Psoas muscle (tissue), 8 donors: ENCODE data around the gene NUSAP1. TPM values are rescaled to one million over a fixed set of nuclear protein-coding genes. Genes with fewer than 3 reads are reported as not detected.

Source experiments
- ATAC-seq, 4 donors: fragments of 200-7000 bp; cut with Tn5 transposase; one replicate each; pipeline ENCODE4 v1.9.1; 2020; ENCODE audit warnings: moderate library complexity in 3 of 4, mild to moderate bottlenecking in 2 of 4
- DNase-seq, 2 donors: peaks; one replicate each; pipeline ENCODE4 v3.0.0-alpha.2; 2020
- H3K27ac ChIP-seq: fragments of 200-600 bp; one replicate; pipeline ENCODE4 v1.8.0; 2022
- H3K27me3 ChIP-seq, 3 donors: fragments of 200-600 bp in 1 of 3; one replicate each; pipeline versions ENCODE4 v1.6.1 to v1.8.0; 2013 to 2022; ENCODE audit warnings: low read length in 2 of 3, mild to moderate bottlenecking in 2 of 3, moderate library complexity in 1 of 3; ENCODE audit not compliant: insufficient read depth in 3 of 3
- H3K36me3 ChIP-seq, 2 donors: fragments of 200-600 bp in 1 of 2; one replicate each; pipeline versions ENCODE4 v1.6.1 to v1.8.0; 2013 to 2022; ENCODE audit warnings: low read depth in 1 of 2, mild to moderate bottlenecking in 1 of 2, moderate library complexity in 1 of 2; ENCODE audit not compliant: insufficient read depth in 1 of 2
- H3K4me1 ChIP-seq: fragments of 200-600 bp; one replicate; pipeline ENCODE4 v1.8.0; 2022
- H3K4me3 ChIP-seq: fragments of 200-600 bp; one replicate; pipeline ENCODE4 v1.8.0; 2022; ENCODE audit warnings: mild to moderate bottlenecking
- H3K9me3 ChIP-seq: fragments of 200-600 bp; one replicate; pipeline ENCODE4 v1.8.0; 2022
- CTCF ChIP-seq: fragments of 200-600 bp; IDR thresholded peaks from one replicate; pipeline ENCODE4 v1.8.0; 2022; ENCODE audit warnings: antibody characterized with exemption
- WGBS, 3 donors: extraction: QIAGEN DNeasy Blood & Tissue Kit; methylation state at CpG; one replicate each; pipeline versions ENCODE4 v1.1.6 to v1.1.7; 2013; 5-methylcytosine and 5-hydroxymethylcytosine counted together
- intact Hi-C, 2 donors: fragments of 100-400 bp; cut with DNase I; formaldehyde crosslinking; loops; one replicate each; pipeline versions ENCODE4 v1.11.0 to v1.14.2; 2022
- polyA plus RNA-seq, 3 donors: library from polyadenylated mRNA; stranded (reverse); fragments of 200-250 nt; gene quantifications; one replicate each; pipeline ENCODE4 v1.2.3, GENCODE V29; 2013
- total RNA-seq, 4 donors: library from RNA; stranded (reverse); fragmentation: NEBNext Ultra II Directional in 2 of 4; extraction: Animal tissue kit (Norgen Biotek cat#: 25700) in 2 of 4; gene quantifications; one replicate each; pipeline versions ENCODE4 v1.2.1 to v1.2.4, GENCODE V29; 2021 to 2023
- donor health status: healthy with polysubstance abuse.
- donor health status: DM: no; HTN: no; CAD: no; lungs with moderate emphysema.
- donor health status: Bipolar disorder and iron deficiency.
- donor health status: healthy.
- donor health status: DM: yes; HTN: yes; CAD: no.
- donor health status: DM: no; HTN: no; CAD: no.
- donor health status: DM: no; HTN: no; CAD: no.
- donor health status: DM: yes; HTN: yes; CAD: no.

Gene NUSAP1
- total and polyA plus RNA-seq, 7 donors = 1.0 to 5.6 (median 2.3) TPM

GRCh38 chr15:41285285-41285684, 47.4 kb upstream of the NUSAP1 start:
- intact Hi-C loops = loop anchor here in 1 of 2 donors (5.0 kb wide), 1 partner anchor 47 kb away; the partner anchor contains the start of genes NUSAP1 and OIP5
- H3K4me1 ChIP-seq = peaks cover 38% of the 10 kb centered on the region
- H3K27ac ChIP-seq = peak overlapping the region; percentile 95
- H3K4me3 ChIP-seq = peak overlapping the region; percentile 100
- DNase-seq = no peak
- no peaks in the 10 kb centered on the region for H3K27me3 ChIP-seq
- TF ChIP-seq CTCF = no peak
- ATAC-seq = no peak
- H3K36me3 ChIP-seq = peaks cover 0 to 62% of the 10 kb centered on the region in 2 donors
- H3K9me3 ChIP-seq = no peaks in the 10 kb centered on the region
- WGBS, 3 donors = 40 to 45% (median 43%) methylated on average over 7 of the region's 7 CpGs

- Histone ChIP-seq H3K36me3 (peaks cover 0 to 68% of the 10 kb centered on the region in 2 donors), H3K4me3 (peak overlapping the region; percentile 100), H3K9me3 (no peaks in the 10 kb centered on the region), H3K4me1 (peaks cover 38% of the 10 kb centered on the region), H3K27me3 (no peaks in the 10 kb centered on the region), H3K27ac (no peak overlapping the region)
- no peak for TF ChIP-seq CTCF
- ATAC-seq (no peak), DNase-seq (no peak)
- intact Hi-C loops = loop anchor here in 1 of 2 donors (5.0 kb wide), 1 partner anchor 46 kb away; the partner anchor contains the start of genes NUSAP1 and OIP5
- WGBS, 3 donors = 97% methylated on average over 6 of the region's 6 CpGs
Measured at GRCh38 chr15:41286665-41287333, 45.9 kb upstream of the NUSAP1 start.

- intact Hi-C loops = loop anchor here in 1 of 2 donors (5.0 kb wide), 1 partner anchor 44 kb away; the partner anchor contains the start of genes NUSAP1 and OIP5
- 76 to 79% (median 79%) methylated on average over 1 of the region's 1 CpG for WGBS, 3 donors
- Histone ChIP-seq H3K27me3 (no peaks in the 10 kb centered on the region), H3K4me3 (no peak overlapping the region), H3K36me3 (peaks cover 0 to 82% of the 10 kb centered on the region in 2 donors), H3K27ac (peak overlapping the region; percentile 13), H3K9me3 (no peaks in the 10 kb centered on the region), H3K4me1 (peaks cover 33% of the 10 kb centered on the region)
- ATAC-seq (no peak), DNase-seq (no peak)
- TF ChIP-seq CTCF = no peak
Measured at GRCh38 chr15:41288464-41288863, 44.2 kb upstream of the NUSAP1 start.

- Histone ChIP-seq H3K4me1 (peaks cover 31% of the 10 kb centered on the region), H3K36me3 (peaks cover 0 to 96% of the 10 kb centered on the region in 2 donors), H3K27ac (no peak overlapping the region), H3K27me3 (no peaks in the 10 kb centered on the region), H3K9me3 (no peaks in the 10 kb centered on the region), H3K4me3 (no peak overlapping the region)
- intact Hi-C loops = loop anchor here (5.0 kb wide), 1 partner anchor 42 kb away; the partner anchor contains the start of genes NUSAP1 (in 2 of the 2) and OIP5 (in 2 of the 2)
- ATAC-seq (no peak), DNase-seq (no peak)
- WGBS, 3 donors = 83 to 90% (median 88%) methylated on average over 2 of the region's 2 CpGs
- no peak for TF ChIP-seq CTCF
Measured at GRCh38 chr15:41289953-41290352, 42.7 kb upstream of the NUSAP1 start.
